ENCODE data around the gene SH3GLB1. TPM values are rescaled to one million over a fixed set of nuclear protein-coding genes. Genes with fewer than 3 reads are reported as not detected.

The SH3GLB1 gene
- total RNA-seq, 1 donor from 2014 or later: 63.8 TPM

- CTCF ChIA-PET: interaction anchor here (1.4 to 1.5 kb wide), 2 partner anchors 13 to 14 kb away, joined by 3 to 4 read pairs; partner anchors contain the start of gene SH3GLB1
- ATAC-seq (ENCODE audit: low read depth): no peak
These were observed 14.4 kb downstream of the SH3GLB1 start for GRCh38 chr1:86718786-86719185.

DNA sequence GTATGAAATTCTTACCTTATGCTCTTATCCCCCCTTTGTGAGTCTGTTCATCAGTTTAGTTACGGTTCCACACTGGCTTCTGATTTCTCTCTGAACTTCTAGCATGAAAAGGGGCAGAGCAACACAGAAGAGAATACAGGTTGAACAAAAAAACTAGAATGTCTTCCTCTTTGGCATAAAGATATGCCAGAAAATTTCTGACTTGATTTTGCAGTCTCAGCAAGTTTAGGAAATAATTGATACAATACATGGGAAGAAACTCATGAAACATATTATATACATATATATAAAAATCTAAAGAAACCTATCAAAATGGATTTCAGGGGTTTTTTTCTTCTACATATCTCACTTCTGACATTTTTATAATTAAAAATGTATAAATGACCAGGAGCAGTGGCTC, 27.0 kb downstream of the SH3GLB1 start:
- DNase-seq: no peak
- no peak for ATAC-seq (ENCODE audit: low read depth)
- no peak for TF ChIP-seq CTCF (IDR thresholded peaks at IDR 0.05)
- Mint-ChIP-seq H3K27ac (no peak overlapping the region), H3K9me3 (no peaks in the 10 kb centered on the region), H3K27me3 (no peaks in the 10 kb centered on the region), H3K4me1 (peaks cover 2% of the 10 kb centered on the region), H3K4me3 (no peak overlapping the region), H3K36me3 (ENCODE audit: low read depth) (peaks cover 72% of the 10 kb centered on the region)
- intact Hi-C loops (cut with micrococcal nuclease): no loop called here
- POLR2A ChIA-PET: no interaction called here
- CTCF ChIA-PET: no interaction called here

More at GRCh38 chr1:86718786-86719185, 14.4 kb downstream of the SH3GLB1 start:
- no peak overlapping the region for H3K27ac Mint-ChIP-seq
- intact Hi-C loops (cut with micrococcal nuclease): no loop called here
- POLR2A ChIA-PET: no interaction called here
- H3K27me3 Mint-ChIP-seq: no peaks in the 10 kb centered on the region
- H3K9me3 Mint-ChIP-seq: no peaks in the 10 kb centered on the region
- DNase-seq: no peak
- no peak overlapping the region for H3K4me3 Mint-ChIP-seq
- peaks cover 52% of the 10 kb centered on the region for H3K36me3 Mint-ChIP-seq (ENCODE audit: low read depth)
- H3K4me1 Mint-ChIP-seq: peaks cover 20% of the 10 kb centered on the region
- TF ChIP-seq CTCF (IDR thresholded peaks at IDR 0.05): no peak

- H3K27me3 Mint-ChIP-seq: no peaks in the 10 kb centered on the region
- CTCF ChIA-PET: interaction anchor here (1.0 to 1.1 kb wide), 2 partner anchors 9 to 29 kb away, joined by 3 read pairs; partner anchors contain the start of gene SH3GLB1
- no peaks in the 10 kb centered on the region for H3K9me3 Mint-ChIP-seq
- H3K27ac Mint-ChIP-seq: no peak overlapping the region
- POLR2A ChIA-PET: no interaction called here
- no peak overlapping the region for H3K4me3 Mint-ChIP-seq
- no peak for TF ChIP-seq CTCF (IDR thresholded peaks at IDR 0.05)
- peaks cover 3% of the 10 kb centered on the region for H3K4me1 Mint-ChIP-seq
- ATAC-seq (ENCODE audit: low read depth): no peak
- intact Hi-C loops (cut with micrococcal nuclease): no loop called here
- peaks cover 70% of the 10 kb centered on the region for H3K36me3 Mint-ChIP-seq (ENCODE audit: low read depth)
- no peak for DNase-seq
These were observed 29.0 kb downstream of the SH3GLB1 start for GRCh38 chr1:86733340-86733739.

DNA sequence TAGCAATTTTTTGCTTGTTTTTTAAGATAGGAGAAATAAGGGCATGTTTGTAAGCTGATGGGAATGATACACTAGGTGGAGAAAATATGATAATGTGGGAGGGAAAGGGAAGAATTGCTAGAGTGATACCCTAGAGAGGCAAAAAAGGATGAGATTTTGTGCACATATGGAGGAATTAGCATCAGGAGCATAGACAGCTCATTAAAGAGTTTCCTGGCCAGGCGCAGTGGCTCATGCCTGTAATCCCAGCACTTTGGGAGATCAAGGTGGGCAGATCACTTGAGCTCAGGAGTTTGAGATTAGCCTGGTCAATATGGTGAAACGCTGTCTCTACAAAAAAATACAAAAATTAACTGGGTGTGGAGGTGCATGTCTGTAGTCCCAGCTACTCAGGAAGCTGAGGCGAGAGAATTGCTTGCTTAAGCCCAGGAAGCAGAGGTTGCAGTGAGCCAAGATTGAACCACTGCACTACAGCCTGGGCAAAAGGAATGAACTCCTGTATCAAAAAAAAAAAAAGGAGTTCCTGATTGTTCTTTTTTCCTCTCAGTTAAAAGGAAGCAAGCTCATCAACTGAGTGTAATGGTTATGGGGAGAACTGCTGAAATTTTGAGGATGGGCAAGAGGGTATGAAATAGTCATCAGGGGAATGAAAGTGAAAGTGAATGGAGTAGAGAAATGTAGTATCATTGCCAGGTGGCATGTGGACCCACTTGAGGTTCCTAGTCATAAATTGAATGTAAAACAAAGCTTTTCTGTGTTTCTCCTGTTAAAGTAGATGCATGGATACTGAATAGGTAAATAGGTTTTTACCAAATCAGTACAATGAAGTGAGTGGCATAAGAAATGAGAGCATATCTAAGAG, 35.5 kb downstream of the SH3GLB1 start:
- Mint-ChIP-seq H3K4me3 (no peak overlapping the region), H3K4me1 (peaks cover 2% of the 10 kb centered on the region)

More for the DNA sequence above, 35.5 kb downstream of the SH3GLB1 start:
- H3K27ac Mint-ChIP-seq: no peak overlapping the region
- DNase-seq: no peak
- H3K27me3 Mint-ChIP-seq: no peaks in the 10 kb centered on the region
- CTCF ChIA-PET: interaction anchor here (0.7 to 1.3 kb wide), 4 partner anchors 13 to 360 kb away, joined by 3 to 6 read pairs (median 4); partner anchors contain the start of gene SH3GLB1
- peaks cover 50% of the 10 kb centered on the region for H3K36me3 Mint-ChIP-seq (ENCODE audit: low read depth)
- no peaks in the 10 kb centered on the region for H3K9me3 Mint-ChIP-seq
- no peak for TF ChIP-seq CTCF (IDR thresholded peaks at IDR 0.05)
- POLR2A ChIA-PET: interaction anchor here (0.6 to 0.7 kb wide), 3 partner anchors 11 to 174 kb away, joined by 3 read pairs; partner anchors contain the start of genes HS2ST1, SELENOF and SH3GLB1
- intact Hi-C loops (cut with micrococcal nuclease): loop anchor here (5.0 kb wide), 1 partner anchor 33 kb away; no protein-coding TSS in a partner anchor
- peak; percentile 47 for ATAC-seq (ENCODE audit: low read depth)

Measured in activated B cell treated with CpG ODN at 0.5 μM for 24 hours (primary cell).